ENCODE data around the gene NPPC. TPM values are rescaled to one million over a fixed set of nuclear protein-coding genes. Genes with fewer than 3 reads are reported as not detected.
"Not testable (repeated sequence)": the region's sequence is repeated elsewhere in the genome, so short reads cannot be mapped to it uniquely, and the experiment has no call there.

The NPPC gene, protein sequence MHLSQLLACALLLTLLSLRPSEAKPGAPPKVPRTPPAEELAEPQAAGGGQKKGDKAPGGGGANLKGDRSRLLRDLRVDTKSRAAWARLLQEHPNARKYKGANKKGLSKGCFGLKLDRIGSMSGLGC
- polyA plus RNA-seq (2014; cell fraction: cytosol; rRNA removed), result 0.80 and 2.4 TPM in 2 replicates
- polyA plus RNA-seq (2014; cell fraction: nucleus; rRNA removed), result 3.3 and 3.8 TPM in 2 replicates

DNA sequence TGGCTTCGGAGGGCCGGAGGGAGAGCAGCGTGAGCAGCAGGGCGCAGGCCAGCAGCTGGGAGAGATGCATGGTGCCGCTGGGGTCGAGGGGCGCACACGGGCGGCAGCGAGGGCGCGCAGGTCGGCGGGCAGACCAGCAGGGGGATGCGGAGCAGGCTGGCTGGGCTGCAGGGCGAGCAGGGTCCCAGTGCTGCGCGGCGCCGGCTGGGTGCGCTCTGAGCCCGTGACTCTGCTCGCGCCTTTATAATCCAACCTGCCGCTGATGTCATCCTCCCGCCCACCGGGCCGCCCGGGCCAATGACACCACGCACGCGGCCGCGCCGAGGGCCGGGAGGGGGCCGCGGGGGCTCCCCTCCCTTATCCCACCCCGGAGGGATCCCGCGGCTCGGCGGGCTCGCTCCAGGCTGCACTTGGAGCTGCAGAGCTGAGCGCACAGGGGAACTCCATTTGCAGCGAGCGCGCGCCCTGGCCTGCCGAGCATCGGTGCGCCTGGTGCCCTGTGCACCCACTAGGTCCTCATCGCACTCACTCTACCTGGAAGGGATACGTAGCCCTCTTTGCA is at the start of gene NPPC:
NPPC (minus strand) TSS at position 217 of the 562 bp plus-strand sequence; CDS start at position 70, 147 bp downstream.
- DNase-seq (ENCODE audit: low spot score), result peak; percentile 87

- DNase-seq (ENCODE audit: low spot score), result no peak
Measured at GRCh38 chr2:231975001-231975400, 48.8 kb upstream of the NPPC start.

- DNase-seq (ENCODE audit: low spot score), result no peak
Measured at GRCh38 chr2:231970461-231970860, 44.3 kb upstream of the NPPC start.

- DNase-seq (ENCODE audit: low spot score), result no peak
Measured at GRCh38 chr2:231968820-231969219, 42.6 kb upstream of the NPPC start.

GRCh38 chr2:231966886-231967285 is 40.7 kb upstream of the NPPC start:
- no peak for DNase-seq (ENCODE audit: low spot score)

DNA sequence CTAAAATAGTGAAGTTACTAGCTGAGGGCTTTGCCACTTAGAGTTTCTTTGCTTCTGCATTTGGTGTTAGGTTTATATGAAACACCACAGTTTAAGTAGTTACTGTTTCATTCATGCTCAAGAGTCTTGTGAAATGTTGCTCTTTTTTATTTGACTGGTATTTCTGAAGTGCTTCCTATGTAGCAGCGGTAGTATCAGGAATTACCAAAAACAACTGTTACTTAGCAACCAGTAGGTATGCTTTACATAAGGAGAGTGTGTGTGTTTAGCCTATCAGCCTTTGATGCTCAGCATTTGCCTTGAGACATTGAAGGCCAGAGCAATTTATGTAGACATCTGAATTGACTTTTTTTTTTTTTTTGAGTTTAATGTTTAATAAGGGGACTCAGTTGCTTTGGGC is 38.9 kb upstream of the NPPC start:
- DNase-seq (ENCODE audit: low spot score), result no peak

GRCh38 chr2:231961349-231962166 is 35.4 kb upstream of the NPPC start, which contains the start of gene DIS3L2:
Gene DIS3L2 (plus strand): TSS chr2:231961713. CDS start chr2:232014928, 53,215 bp downstream.
- DNase-seq (ENCODE audit: low spot score), result peak; percentile 90

- DNase-seq (ENCODE audit: low spot score), result no peak
Measured at GRCh38 chr2:231960810-231961348, 34.7 kb upstream of the NPPC start.

DNA sequence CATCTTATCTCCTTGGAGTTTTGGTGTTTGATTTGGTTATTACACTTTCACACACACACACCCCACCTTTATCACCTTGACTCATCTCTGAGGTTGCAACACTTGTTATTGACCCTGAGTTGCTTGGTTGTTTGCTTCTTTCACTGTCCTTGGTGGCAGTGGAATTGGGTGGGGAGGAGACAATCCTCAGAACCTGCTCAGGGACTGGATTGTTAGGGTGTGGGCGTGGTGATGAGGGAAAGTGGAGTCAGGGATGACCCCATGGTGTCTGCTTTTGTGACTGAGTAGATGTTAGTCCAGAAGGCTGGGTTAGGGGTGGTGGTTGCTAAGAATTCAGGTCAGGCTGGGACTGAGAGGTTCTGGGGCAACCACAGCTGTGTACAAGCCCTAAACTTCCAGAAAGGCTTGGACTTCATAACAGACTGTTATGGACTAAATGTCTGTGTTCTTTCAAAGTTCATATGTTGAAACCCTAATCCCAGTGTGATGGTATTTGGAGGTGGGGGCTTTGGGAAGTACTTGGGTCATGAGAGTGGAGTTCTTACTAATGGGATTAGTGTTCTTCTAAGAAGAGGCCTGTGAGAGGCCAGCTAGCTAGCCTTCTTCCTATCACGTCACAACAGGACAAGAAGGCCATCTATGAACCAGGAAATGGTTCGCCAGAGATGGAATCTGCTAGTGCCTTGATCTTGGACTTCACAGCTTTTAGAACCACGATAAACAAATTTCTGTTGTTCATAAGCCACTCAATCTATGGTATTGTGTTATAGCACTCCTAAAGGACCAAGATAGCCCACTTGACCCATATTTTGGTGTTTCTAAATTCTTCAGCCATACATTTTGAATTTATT is 31.9 kb upstream of the NPPC start:
- DNase-seq (ENCODE audit: low spot score), result no peak

GRCh38 chr2:231955758-231956472 is 29.7 kb upstream of the NPPC start:
- DNase-seq (ENCODE audit: low spot score), result no peak

DNA sequence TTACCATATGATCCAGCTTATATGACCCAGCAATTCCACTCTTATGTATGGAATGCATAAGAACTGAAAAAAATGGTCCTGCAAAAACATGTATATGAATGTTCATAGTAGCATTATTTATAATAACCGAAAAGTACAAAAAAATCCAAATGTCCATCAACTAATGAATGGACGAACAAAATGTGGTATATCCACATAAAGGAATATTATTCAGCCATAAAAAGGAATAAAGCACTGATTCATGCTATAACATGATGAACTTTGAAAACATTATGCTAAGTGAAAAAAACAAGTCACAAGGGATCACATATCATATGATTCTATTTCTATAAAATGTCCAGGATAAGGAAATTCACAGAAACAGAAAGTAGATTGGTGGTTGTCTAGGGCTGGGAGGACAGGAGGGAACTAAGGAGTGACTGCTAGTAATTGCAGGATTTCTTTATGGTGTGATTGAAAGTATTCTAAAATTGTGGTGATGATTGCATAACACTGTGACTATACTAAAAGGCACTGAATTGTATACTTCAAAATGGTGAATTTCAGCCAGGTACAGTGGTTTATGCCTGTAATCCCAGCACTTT is 25.3 kb upstream of the NPPC start:
- DNase-seq (ENCODE audit: low spot score), result no peak

DNA sequence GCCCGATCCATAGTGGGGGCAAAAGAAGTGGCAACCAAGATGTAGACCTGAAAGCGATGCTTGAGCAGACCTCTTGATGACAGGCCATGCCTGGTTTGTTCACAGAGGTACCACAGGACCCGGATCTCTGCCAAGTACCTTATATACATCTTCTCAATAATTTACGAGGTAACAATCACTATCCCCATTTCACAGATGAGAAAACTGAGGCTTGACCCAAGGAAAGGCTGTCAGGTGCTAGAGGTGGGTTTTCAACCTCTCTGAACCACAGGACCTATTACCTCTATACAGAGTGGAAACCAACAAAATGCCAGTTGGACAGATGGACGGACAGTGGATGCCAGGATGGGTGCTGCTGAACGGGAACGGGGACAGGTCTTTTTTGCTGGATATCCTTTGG is 21.5 kb upstream of the NPPC start:
- DNase-seq (ENCODE audit: low spot score), result no peak

DNA sequence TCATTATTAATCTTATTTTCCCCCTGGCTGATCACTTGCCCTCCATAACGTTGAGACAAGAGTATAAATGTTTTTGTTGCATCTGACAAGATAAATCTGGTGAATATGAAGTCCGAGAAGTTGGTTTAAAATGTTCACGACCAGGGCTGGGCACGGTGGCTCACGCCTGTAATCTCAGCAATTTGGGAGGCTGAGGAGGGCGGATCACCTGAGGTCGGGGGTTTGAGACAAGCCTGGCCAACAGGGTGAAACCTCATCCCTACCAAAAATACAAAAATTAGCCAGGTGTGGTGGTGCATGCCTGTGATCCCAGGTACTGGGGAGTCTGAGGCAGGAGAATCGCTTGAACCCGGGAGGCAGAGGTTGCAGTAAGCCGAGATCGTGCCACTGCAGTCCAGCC is 20.9 kb upstream of the NPPC start:
- not testable (repeated sequence) for DNase-seq (ENCODE audit: low spot score)

GRCh38 chr2:231946241-231946814 is 20.1 kb upstream of the NPPC start:
- DNase-seq (ENCODE audit: low spot score), result no peak

DNA sequence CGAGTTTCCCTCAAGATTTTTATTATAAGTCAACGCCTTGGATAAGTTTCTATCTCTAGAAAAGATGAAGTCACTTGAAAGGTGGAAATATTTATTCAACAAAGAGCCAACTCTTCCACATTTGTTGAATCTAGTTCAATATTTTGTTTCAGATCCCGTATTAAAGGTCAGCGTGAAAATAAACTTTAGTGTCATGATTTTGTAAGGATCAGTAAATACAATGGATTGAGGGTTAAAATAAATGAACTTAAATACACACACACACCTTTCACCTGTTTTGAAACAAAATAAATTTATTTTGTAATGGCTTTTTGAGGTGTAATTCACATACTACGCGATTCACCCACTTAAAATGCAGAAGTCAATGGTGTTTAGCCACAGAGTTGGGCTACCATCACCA is 16.0 kb upstream of the NPPC start:
- DNase-seq (ENCODE audit: low spot score), result no peak

DNA sequence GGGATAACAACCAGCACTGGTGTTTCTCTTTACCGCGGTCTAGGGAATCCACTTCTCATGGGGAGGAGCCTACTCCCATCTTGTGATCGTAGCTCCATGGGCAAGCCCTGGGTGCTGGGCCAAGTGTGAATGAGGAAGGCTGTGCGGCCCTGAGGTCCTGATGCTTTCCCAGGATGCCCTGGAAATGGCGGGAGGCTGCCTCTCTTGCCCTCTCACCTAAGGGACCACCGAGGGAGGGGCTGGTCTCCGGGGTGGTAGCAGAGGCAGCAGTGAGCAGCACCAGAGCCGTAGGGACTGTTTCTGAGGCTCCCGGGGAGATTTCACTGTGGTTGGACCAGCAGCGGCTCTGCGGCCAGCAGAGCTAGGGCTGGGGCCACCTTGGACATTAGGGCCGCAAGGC is 15.5 kb upstream of the NPPC start:
- no peak for DNase-seq (ENCODE audit: low spot score)

GRCh38 chr2:231940795-231941194 is 14.6 kb upstream of the NPPC start:
- DNase-seq (ENCODE audit: low spot score), result no peak

GRCh38 chr2:231939022-231939421 is 12.8 kb upstream of the NPPC start:
- no peak for DNase-seq (ENCODE audit: low spot score)

DNA sequence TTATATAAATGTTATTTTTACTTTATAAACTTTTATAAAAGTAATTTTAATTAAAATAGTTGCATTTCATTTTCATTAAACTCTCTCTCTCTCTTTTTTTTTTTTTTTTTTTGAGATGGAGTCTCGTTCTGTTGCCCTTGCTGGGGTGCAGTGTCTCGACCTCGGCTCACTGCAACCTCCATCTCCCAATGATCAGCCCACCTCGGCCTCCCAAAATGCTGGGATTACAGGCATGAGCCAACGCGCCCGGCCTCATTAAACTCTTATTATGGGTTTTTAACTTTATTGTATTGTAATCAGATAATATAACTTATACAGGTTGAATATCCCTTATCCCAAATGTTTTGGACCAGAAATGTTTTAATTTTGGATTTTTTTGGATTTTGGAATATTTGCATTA is 10.9 kb upstream of the NPPC start:
- no peak for DNase-seq (ENCODE audit: low spot score)

GRCh38 chr2:231936491-231936890 is 10.3 kb upstream of the NPPC start:
- no peak for DNase-seq (ENCODE audit: low spot score)

Data from SK-N-DZ (cell line).